ENCODE data around the gene SYS1.
A peak's percentile ranks its signal among the peaks of the same experiment; 100 is the strongest.

DNA sequence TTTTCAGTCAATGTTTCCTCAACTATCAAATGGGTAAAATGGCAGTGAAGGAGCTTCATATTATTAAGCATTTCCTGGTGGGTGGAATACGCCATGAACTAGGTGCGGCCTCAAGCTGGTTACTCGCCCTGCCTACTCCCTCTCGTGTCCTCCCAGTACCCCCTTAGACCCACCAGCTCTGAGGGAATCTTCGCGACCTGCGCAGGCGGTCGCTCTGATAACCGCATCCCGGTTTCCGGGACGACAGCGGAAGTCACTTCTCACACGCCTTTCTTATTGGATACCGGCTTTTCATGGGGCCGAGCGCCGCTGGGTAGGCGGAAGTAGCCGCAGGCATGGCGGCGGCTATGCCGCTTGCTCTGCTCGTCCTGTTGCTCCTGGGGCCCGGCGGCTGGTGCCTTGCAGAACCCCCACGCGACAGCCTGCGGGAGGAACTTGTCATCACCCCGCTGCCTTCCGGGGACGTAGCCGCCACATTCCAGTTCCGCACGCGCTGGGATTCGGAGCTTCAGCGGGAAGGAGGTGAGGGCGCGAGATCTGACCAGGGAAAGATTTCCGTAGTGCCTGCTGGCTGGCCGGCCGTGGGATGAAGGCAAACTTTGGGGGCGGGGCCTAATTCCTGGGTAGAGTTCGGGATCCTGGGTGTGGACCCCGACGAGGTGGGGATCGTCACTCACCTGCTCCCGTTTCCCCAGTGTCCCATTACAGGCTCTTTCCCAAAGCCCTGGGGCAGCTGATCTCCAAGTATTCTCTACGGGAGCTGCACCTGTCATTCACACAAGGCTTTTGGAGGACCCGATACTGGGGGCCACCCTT lies 53.1 kb downstream of the SYS1 start, which contains the start of gene PIGT:
- TF ChIP-seq CTCF (IDR thresholded peaks at IDR 0.05) (peak in 1 of 4 experiments; percentile 17), POLR2AphosphoS5 (IDR thresholded peaks at IDR 0.05) (peak; percentile 90), POLR2A (IDR thresholded peaks at IDR 0.05) (peak; percentile 88 to 89)
